C4-2B (cell line): Measurements from ENCODE around the gene B4GALT6.

ENCODE experiments used
- CTCF ChIP-seq: fragments of 450-650 bp; conservative IDR thresholded peaks from 2 replicates; pipeline ENCODE4 v1.5.1; 2017; ENCODE audit warnings: mild to moderate bottlenecking
- ZFX ChIP-seq: fragments of 450-650 bp; IDR thresholded peaks from 2 replicates; pipeline ENCODE4 v1.6.1; 2017

DNA sequence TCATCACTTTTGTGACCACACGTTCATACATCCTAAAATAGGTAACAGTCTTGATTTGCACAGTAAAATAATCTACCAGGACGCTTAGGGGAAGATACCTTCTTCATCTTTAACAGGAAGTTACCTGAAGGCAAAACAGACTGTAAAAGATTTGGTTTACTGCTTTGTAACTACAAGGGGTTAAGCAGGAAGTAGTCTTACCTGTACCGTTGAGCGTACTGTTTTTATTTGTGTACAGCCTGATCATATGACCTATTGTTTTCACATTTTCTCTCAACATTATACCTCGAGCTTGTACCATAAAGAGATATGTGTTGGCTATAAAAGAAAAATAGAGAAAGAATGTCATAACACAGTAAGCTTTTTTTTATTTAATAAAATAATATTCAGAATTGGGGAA is 18.3 kb downstream of the B4GALT6 start:
- TF ChIP-seq CTCF: no peak
- no peak for TF ChIP-seq ZFX
